ENCODE data around the gene ZNF608. TPM values are rescaled to one million over a fixed set of nuclear protein-coding genes. Genes with fewer than 3 reads are reported as not detected.

The ZNF608 gene
- total and polyA plus RNA-seq, 4 donors, result 1.4 to 7.6 (median 3.2) TPM

DNA sequence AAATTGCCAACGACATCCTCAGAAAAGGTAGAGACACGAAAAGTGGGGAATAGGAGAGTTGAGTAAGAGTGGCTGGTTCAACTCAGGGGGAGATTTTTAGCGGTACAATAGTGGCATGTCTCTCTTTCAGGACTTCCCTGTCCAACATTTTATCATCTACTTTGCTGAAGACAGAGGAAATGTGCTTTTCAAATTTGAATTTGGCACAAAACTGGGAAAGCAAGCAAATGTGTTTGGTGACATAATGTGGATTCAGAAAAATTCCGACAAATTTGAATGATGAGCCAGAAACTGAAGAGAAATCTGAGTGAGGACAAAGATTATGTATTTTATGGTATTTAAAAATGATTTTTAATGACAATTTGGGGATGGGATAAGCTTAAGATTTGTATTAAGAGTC lies 33.6 kb upstream of the ZNF608 start:
- TF ChIP-seq HNF4G (IDR thresholded peaks at IDR 0.05) (no peak), RXRA (IDR thresholded peaks at IDR 0.05) (no peak), TAF1 (conservative IDR thresholded peaks at IDR 0.05) (no peak), GABPA (IDR thresholded peaks at IDR 0.05 in 1 of 2, conservative IDR thresholded peaks at IDR 0.05 in 1 of 2) (no peak), ATF3 (IDR thresholded peaks at IDR 0.05) (no peak), EGR1 (IDR thresholded peaks at IDR 0.05; ENCODE audit: low read depth in 2 of 2) (no peak), SP1 (IDR thresholded peaks at IDR 0.05) (no peak), FOXA1 (IDR thresholded peaks at IDR 0.05) (no peak), REST (IDR thresholded peaks at IDR 0.05) (no peak), RAD21 (IDR thresholded peaks at IDR 0.05) (no peak)
- TF ChIP-seq, protein P1, sequence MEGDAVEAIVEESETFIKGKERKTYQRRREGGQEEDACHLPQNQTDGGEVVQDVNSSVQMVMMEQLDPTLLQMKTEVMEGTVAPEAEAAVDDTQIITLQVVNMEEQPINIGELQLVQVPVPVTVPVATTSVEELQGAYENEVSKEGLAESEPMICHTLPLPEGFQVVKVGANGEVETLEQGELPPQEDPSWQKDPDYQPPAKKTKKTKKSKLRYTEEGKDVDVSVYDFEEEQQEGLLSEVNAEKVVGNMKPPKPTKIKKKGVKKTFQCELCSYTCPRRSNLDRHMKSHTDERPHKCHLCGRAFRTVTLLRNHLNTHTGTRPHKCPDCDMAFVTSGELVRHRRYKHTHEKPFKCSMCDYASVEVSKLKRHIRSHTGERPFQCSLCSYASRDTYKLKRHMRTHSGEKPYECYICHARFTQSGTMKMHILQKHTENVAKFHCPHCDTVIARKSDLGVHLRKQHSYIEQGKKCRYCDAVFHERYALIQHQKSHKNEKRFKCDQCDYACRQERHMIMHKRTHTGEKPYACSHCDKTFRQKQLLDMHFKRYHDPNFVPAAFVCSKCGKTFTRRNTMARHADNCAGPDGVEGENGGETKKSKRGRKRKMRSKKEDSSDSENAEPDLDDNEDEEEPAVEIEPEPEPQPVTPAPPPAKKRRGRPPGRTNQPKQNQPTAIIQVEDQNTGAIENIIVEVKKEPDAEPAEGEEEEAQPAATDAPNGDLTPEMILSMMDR (IDR thresholded peaks at IDR 0.05; ENCODE audit: low read depth, low read length, missing input control), result no peak
- TF ChIP-seq, protein P2, sequence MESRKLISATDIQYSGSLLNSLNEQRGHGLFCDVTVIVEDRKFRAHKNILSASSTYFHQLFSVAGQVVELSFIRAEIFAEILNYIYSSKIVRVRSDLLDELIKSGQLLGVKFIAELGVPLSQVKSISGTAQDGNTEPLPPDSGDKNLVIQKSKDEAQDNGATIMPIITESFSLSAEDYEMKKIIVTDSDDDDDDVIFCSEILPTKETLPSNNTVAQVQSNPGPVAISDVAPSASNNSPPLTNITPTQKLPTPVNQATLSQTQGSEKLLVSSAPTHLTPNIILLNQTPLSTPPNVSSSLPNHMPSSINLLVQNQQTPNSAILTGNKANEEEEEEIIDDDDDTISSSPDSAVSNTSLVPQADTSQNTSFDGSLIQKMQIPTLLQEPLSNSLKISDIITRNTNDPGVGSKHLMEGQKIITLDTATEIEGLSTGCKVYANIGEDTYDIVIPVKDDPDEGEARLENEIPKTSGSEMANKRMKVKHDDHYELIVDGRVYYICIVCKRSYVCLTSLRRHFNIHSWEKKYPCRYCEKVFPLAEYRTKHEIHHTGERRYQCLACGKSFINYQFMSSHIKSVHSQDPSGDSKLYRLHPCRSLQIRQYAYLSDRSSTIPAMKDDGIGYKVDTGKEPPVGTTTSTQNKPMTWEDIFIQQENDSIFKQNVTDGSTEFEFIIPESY (IDR thresholded peaks at IDR 0.05), result no peak
- no peaks in the 10 kb centered on the region for H3K27me3 ChIP-seq (ENCODE audit: control insufficient read depth in 4 of 4, insufficient read depth in 4 of 4, low read length in 3 of 4)
- peaks cover 0 to 13% (median 2%) of the 10 kb centered on the region in 4 donors for H3K4me1 ChIP-seq (ENCODE audit: control insufficient read depth in 4 of 4, insufficient read depth in 4 of 4, low read length in 3 of 4)
- no peak for DNase-seq (ENCODE audit: low spot score)
- no peak overlapping the region for H3K4me3 ChIP-seq (ENCODE audit: low read depth in 1 of 3, low read length in 3 of 3)
- H3K36me3 ChIP-seq (ENCODE audit: control insufficient read depth in 4 of 4, insufficient read depth in 3 of 4, low read depth in 1 of 4, low read length in 3 of 4), result no peaks in the 10 kb centered on the region
- H3K9ac ChIP-seq (ENCODE audit: low read depth in 1 of 2, low read length in 2 of 2), result no peak overlapping the region
- no peak overlapping the region for H3K27ac ChIP-seq (ENCODE audit: low read depth in 1 of 2, low read length in 2 of 2)
- H3K9me3 ChIP-seq (ENCODE audit: control insufficient read depth in 4 of 4, low read length in 3 of 4), result peaks cover 0 to 5% (median 2%) of the 10 kb centered on the region in 4 donors
- WGBS, result 90% methylated on average over 4 of the region's 4 CpGs

- 93% methylated on average over 5 of the region's 5 CpGs for WGBS
- Histone ChIP-seq H3K27ac (ENCODE audit: low read depth in 1 of 2, low read length in 2 of 2) (no peak overlapping the region), H3K4me1 (ENCODE audit: control insufficient read depth in 4 of 4, insufficient read depth in 4 of 4, low read length in 3 of 4) (no peaks in the 10 kb centered on the region), H3K9me3 (ENCODE audit: control insufficient read depth in 4 of 4, low read length in 3 of 4) (no peaks in the 10 kb centered on the region), H3K4me3 (ENCODE audit: low read depth in 1 of 3, low read length in 3 of 3) (no peak overlapping the region), H3K9ac (ENCODE audit: low read depth in 1 of 2, low read length in 2 of 2) (no peak overlapping the region), H3K36me3 (ENCODE audit: control insufficient read depth in 4 of 4, insufficient read depth in 3 of 4, low read depth in 1 of 4, low read length in 3 of 4) (no peaks in the 10 kb centered on the region), H3K27me3 (ENCODE audit: control insufficient read depth in 4 of 4, insufficient read depth in 4 of 4, low read length in 3 of 4) (no peaks in the 10 kb centered on the region)
- DNase-seq (ENCODE audit: low spot score), result no peak
- TF ChIP-seq HNF4G (IDR thresholded peaks at IDR 0.05) (no peak), RXRA (IDR thresholded peaks at IDR 0.05) (no peak), SP1 (IDR thresholded peaks at IDR 0.05) (no peak), GABPA (IDR thresholded peaks at IDR 0.05 in 1 of 2, conservative IDR thresholded peaks at IDR 0.05 in 1 of 2) (no peak), RAD21 (IDR thresholded peaks at IDR 0.05) (no peak), ATF3 (IDR thresholded peaks at IDR 0.05) (no peak), HNF4A (conservative IDR thresholded peaks at IDR 0.05) (no peak), TAF1 (conservative IDR thresholded peaks at IDR 0.05) (no peak)
- TF ChIP-seq, protein P1 (IDR thresholded peaks at IDR 0.05; ENCODE audit: low read depth, low read length, missing input control), result no peak
- TF ChIP-seq, protein P3, sequence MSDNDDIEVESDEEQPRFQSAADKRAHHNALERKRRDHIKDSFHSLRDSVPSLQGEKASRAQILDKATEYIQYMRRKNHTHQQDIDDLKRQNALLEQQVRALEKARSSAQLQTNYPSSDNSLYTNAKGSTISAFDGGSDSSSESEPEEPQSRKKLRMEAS (IDR thresholded peaks at IDR 0.05), result no peak
These were observed 27.2 kb upstream of the ZNF608 start for GRCh38 chr5:124773315-124774311.

Measured in liver (tissue), 9 donors.